ENCODE data around the gene NBAS.

DNA sequence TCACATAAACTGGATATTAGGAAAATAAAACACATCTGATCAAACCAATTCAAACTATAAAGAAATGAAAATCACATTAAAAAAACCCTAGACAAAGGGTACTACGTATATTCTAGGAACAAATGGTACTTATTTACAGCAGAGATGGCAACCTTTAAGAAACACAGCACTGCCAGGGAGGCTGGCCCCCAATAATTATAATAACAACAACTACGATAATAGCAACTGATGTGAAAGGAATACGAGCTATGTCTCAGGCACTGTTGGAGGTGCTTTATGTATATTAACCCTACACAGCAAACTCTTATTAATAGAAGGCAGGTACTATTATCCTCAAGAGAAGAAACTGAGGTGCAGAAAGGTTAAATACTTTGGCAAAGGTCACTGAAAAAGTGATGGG is 193.9 kb downstream of the NBAS start:
- TF ChIP-seq TAF1 (IDR thresholded peaks at IDR 0.05; ENCODE audit: low read depth) (no peak), EP300 (conservative IDR thresholded peaks at IDR 0.05; ENCODE audit: poor library complexity, severe bottlenecking) (no peak), EZH2 (IDR thresholded peaks at IDR 0.05; ENCODE audit: borderline replicate concordance, insufficient read depth, low read length, poor library complexity, severe bottlenecking) (no peak), POLR2AphosphoS5 (IDR thresholded peaks at IDR 0.05) (no peak), RAD21 (conservative IDR thresholded peaks at IDR 0.05) (no peak)
- TF ChIP-seq, protein P1, sequence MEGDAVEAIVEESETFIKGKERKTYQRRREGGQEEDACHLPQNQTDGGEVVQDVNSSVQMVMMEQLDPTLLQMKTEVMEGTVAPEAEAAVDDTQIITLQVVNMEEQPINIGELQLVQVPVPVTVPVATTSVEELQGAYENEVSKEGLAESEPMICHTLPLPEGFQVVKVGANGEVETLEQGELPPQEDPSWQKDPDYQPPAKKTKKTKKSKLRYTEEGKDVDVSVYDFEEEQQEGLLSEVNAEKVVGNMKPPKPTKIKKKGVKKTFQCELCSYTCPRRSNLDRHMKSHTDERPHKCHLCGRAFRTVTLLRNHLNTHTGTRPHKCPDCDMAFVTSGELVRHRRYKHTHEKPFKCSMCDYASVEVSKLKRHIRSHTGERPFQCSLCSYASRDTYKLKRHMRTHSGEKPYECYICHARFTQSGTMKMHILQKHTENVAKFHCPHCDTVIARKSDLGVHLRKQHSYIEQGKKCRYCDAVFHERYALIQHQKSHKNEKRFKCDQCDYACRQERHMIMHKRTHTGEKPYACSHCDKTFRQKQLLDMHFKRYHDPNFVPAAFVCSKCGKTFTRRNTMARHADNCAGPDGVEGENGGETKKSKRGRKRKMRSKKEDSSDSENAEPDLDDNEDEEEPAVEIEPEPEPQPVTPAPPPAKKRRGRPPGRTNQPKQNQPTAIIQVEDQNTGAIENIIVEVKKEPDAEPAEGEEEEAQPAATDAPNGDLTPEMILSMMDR (IDR thresholded peaks at IDR 0.05; ENCODE audit: poor library complexity, severe bottlenecking) = no peak
- TF ChIP-seq, protein P2, sequence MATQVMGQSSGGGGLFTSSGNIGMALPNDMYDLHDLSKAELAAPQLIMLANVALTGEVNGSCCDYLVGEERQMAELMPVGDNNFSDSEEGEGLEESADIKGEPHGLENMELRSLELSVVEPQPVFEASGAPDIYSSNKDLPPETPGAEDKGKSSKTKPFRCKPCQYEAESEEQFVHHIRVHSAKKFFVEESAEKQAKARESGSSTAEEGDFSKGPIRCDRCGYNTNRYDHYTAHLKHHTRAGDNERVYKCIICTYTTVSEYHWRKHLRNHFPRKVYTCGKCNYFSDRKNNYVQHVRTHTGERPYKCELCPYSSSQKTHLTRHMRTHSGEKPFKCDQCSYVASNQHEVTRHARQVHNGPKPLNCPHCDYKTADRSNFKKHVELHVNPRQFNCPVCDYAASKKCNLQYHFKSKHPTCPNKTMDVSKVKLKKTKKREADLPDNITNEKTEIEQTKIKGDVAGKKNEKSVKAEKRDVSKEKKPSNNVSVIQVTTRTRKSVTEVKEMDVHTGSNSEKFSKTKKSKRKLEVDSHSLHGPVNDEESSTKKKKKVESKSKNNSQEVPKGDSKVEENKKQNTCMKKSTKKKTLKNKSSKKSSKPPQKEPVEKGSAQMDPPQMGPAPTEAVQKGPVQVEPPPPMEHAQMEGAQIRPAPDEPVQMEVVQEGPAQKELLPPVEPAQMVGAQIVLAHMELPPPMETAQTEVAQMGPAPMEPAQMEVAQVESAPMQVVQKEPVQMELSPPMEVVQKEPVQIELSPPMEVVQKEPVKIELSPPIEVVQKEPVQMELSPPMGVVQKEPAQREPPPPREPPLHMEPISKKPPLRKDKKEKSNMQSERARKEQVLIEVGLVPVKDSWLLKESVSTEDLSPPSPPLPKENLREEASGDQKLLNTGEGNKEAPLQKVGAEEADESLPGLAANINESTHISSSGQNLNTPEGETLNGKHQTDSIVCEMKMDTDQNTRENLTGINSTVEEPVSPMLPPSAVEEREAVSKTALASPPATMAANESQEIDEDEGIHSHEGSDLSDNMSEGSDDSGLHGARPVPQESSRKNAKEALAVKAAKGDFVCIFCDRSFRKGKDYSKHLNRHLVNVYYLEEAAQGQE (IDR thresholded peaks at IDR 0.05; ENCODE audit: borderline replicate concordance) = no peak

All from neural cell (in vitro differentiated cells).